NK-92 treated with Interleukin-12 subunit alpha and Interleukin-12 subunit beta, amount 100 ng/mL, for 24 hours (cell line): ENCODE measurements around the gene DHX16.
A peak's percentile ranks its signal among the peaks of the same experiment; 100 is the strongest.
"Not testable (repeated sequence)": the region's sequence is repeated elsewhere in the genome, so short reads cannot be mapped to it uniquely, and the experiment has no call there.

Experiments used
- DNase-seq: peaks from one replicate; lab custom pipeline; 2025; lab: John Stamatoyannopoulos, UW

Gene DHX16

GRCh38 chr6:30678964-30679726, 6.3 kb upstream of the DHX16 start:
- DNase-seq: peak; percentile 80

- no peak for DNase-seq
Measured at GRCh38 chr6:30676660-30677285, 4.0 kb upstream of the DHX16 start.

GRCh38 chr6:30670760-30671527, 1.9 kb downstream of the DHX16 start:
- no peak for DNase-seq

- not testable (repeated sequence) for DNase-seq
Measured at GRCh38 chr6:30666300-30666699, 6.5 kb downstream of the DHX16 start.

- DNase-seq: no peak
Measured at GRCh38 chr6:30664994-30665767, 7.6 kb downstream of the DHX16 start.

GRCh38 chr6:30657922-30658321, 14.9 kb downstream of the DHX16 start:
- DNase-seq: not testable (repeated sequence)

GRCh38 chr6:30657454-30657853, 15.4 kb downstream of the DHX16 start:
- DNase-seq: no peak

- DNase-seq: no peak
Measured at GRCh38 chr6:30656513-30656912, 16.3 kb downstream of the DHX16 start.

- no peak for DNase-seq
Measured at GRCh38 chr6:30655743-30656094, 17.1 kb downstream of the DHX16 start.

GRCh38 chr6:30654798-30655742, 17.7 kb downstream of the DHX16 start:
- DNase-seq: no peak

GRCh38 chr6:30651143-30651542, 21.7 kb downstream of the DHX16 start:
- DNase-seq: no peak

- DNase-seq: peak; percentile 85
Measured at GRCh38 chr6:30647242-30648116, 25.3 kb downstream of the DHX16 start.

GRCh38 chr6:30646450-30647241, 26.2 kb downstream of the DHX16 start, which contains the start of gene C6orf136:
Gene C6orf136 (plus strand): TSS chr6:30647133. CDS start chr6:30647232, 99 bp downstream.
- peak; percentile 95 for DNase-seq

GRCh38 chr6:30645989-30646388, 26.8 kb downstream of the DHX16 start:
- no peak for DNase-seq

- DNase-seq: no peak
Measured at GRCh38 chr6:30644769-30645168, 28.0 kb downstream of the DHX16 start.

- no peak for DNase-seq
Measured at GRCh38 chr6:30643656-30644055, 29.1 kb downstream of the DHX16 start.

GRCh38 chr6:30641048-30641447, 31.8 kb downstream of the DHX16 start:
- DNase-seq: no peak

- no peak for DNase-seq
Measured at GRCh38 chr6:30640481-30640880, 32.3 kb downstream of the DHX16 start.

GRCh38 chr6:30635834-30636233, 37.0 kb downstream of the DHX16 start:
- DNase-seq: no peak
